ENCODE measurements around the gene CNOT3. TPM values are rescaled to one million over a fixed set of nuclear protein-coding genes. Genes with fewer than 3 reads are reported as not detected.

Gene CNOT3
- total RNA-seq, 1 donor from 2014 or later, result 20.7 TPM

GRCh38 chr19:54151362-54152035, 13.9 kb downstream of the CNOT3 start:
- peaks cover 8% of the 10 kb centered on the region for H3K36me3 ChIP-seq (ENCODE audit: control insufficient read depth, insufficient read depth, low read length)
- no peak for DNase-seq (ENCODE audit: low read depth)

GRCh38 chr19:54152267-54152666, 14.7 kb downstream of the CNOT3 start:
- DNase-seq (ENCODE audit: low read depth), result no peak
- Histone ChIP-seq H3K36me3 (ENCODE audit: control insufficient read depth, insufficient read depth, low read length) (peaks cover 8% of the 10 kb centered on the region), H3K4me3 (ENCODE audit: low read depth, low read length) (no peak overlapping the region), H3K27me3 (ENCODE audit: control insufficient read depth, insufficient read depth, low read length) (no peaks in the 10 kb centered on the region)
- no peak for TF ChIP-seq CTCF (IDR thresholded peaks at IDR 0.05; ENCODE audit: insufficient read depth, low read length, poor library complexity, severe bottlenecking)

More at GRCh38 chr19:54151362-54152035, 13.9 kb downstream of the CNOT3 start:
- H3K4me3 ChIP-seq (ENCODE audit: low read depth, low read length), result no peak overlapping the region
- TF ChIP-seq CTCF (IDR thresholded peaks at IDR 0.05; ENCODE audit: insufficient read depth, low read length, poor library complexity, severe bottlenecking), result no peak
- H3K27me3 ChIP-seq (ENCODE audit: control insufficient read depth, insufficient read depth, low read length), result no peaks in the 10 kb centered on the region

- DNase-seq (ENCODE audit: low read depth), result no peak
- no peak for TF ChIP-seq CTCF (IDR thresholded peaks at IDR 0.05; ENCODE audit: insufficient read depth, low read length, poor library complexity, severe bottlenecking)
- H3K36me3 ChIP-seq (ENCODE audit: control insufficient read depth, insufficient read depth, low read length), result peaks cover 8% of the 10 kb centered on the region
- no peaks in the 10 kb centered on the region for H3K27me3 ChIP-seq (ENCODE audit: control insufficient read depth, insufficient read depth, low read length)
- H3K4me3 ChIP-seq (ENCODE audit: low read depth, low read length), result no peak overlapping the region
Measured at GRCh38 chr19:54152878-54153524, 15.4 kb downstream of the CNOT3 start.

- Histone ChIP-seq H3K4me3 (ENCODE audit: low read depth, low read length) (no peak overlapping the region), H3K36me3 (ENCODE audit: control insufficient read depth, insufficient read depth, low read length) (peaks cover 8% of the 10 kb centered on the region), H3K27me3 (ENCODE audit: control insufficient read depth, insufficient read depth, low read length) (no peaks in the 10 kb centered on the region)
- no peak for TF ChIP-seq CTCF (IDR thresholded peaks at IDR 0.05; ENCODE audit: insufficient read depth, low read length, poor library complexity, severe bottlenecking)
- DNase-seq (ENCODE audit: low read depth), result no peak
Measured at GRCh38 chr19:54153731-54154326, 16.3 kb downstream of the CNOT3 start.

- DNase-seq (ENCODE audit: low read depth), result no peak
- Histone ChIP-seq H3K4me3 (ENCODE audit: low read depth, low read length) (no peak overlapping the region), H3K27me3 (ENCODE audit: control insufficient read depth, insufficient read depth, low read length) (no peaks in the 10 kb centered on the region), H3K36me3 (ENCODE audit: control insufficient read depth, insufficient read depth, low read length) (peaks cover 5% of the 10 kb centered on the region)
- TF ChIP-seq CTCF (IDR thresholded peaks at IDR 0.05; ENCODE audit: insufficient read depth, low read length, poor library complexity, severe bottlenecking), result no peak
Measured at GRCh38 chr19:54154603-54155345, 17.2 kb downstream of the CNOT3 start.

All from kidney epithelial cell (primary cell).